ENCODE measurements around the gene WDR6. TPM values are rescaled to one million over a fixed set of nuclear protein-coding genes. Genes with fewer than 3 reads are reported as not detected.

The WDR6 gene
- total RNA-seq, 2 experiments from 2014 or later, result 119 to 120 TPM

GRCh38 chr3:48982686-48983085 is 24.5 kb upstream of the WDR6 start:
- intact Hi-C loops (cut with micrococcal nuclease), result no loop called here
- no peaks in the 10 kb centered on the region for H3K27me3 Mint-ChIP-seq (ENCODE audit: low read depth)
- DNase-seq, result no peak
- CTCF ChIA-PET, result no interaction called here
- no peaks in the 10 kb centered on the region for H3K9me3 Mint-ChIP-seq
- H3K36me3 Mint-ChIP-seq (ENCODE audit: low read depth), result peaks cover 23% of the 10 kb centered on the region
- H3K4me3 Mint-ChIP-seq, result no peak overlapping the region
- peaks cover 2% of the 10 kb centered on the region for H3K4me1 Mint-ChIP-seq (ENCODE audit: low read depth)
- no peak overlapping the region for H3K27ac Mint-ChIP-seq

GRCh38 chr3:48983096-48983495 is 24.1 kb upstream of the WDR6 start:
- Mint-ChIP-seq H3K9me3 (no peaks in the 10 kb centered on the region), H3K4me1 (ENCODE audit: low read depth) (peaks cover 5% of the 10 kb centered on the region), H3K4me3 (no peak overlapping the region), H3K27me3 (ENCODE audit: low read depth) (no peaks in the 10 kb centered on the region), H3K27ac (peak overlapping the region; percentile 30), H3K36me3 (ENCODE audit: low read depth) (peaks cover 23% of the 10 kb centered on the region)
- CTCF ChIA-PET, result no interaction called here
- intact Hi-C loops (cut with micrococcal nuclease), result no loop called here
- no peak for DNase-seq

- intact Hi-C loops (cut with micrococcal nuclease), result no loop called here
- Mint-ChIP-seq H3K4me3 (no peak overlapping the region), H3K27me3 (ENCODE audit: low read depth) (no peaks in the 10 kb centered on the region), H3K36me3 (ENCODE audit: low read depth) (peaks cover 18% of the 10 kb centered on the region), H3K27ac (peak overlapping the region; percentile 55), H3K4me1 (ENCODE audit: low read depth) (peaks cover 14% of the 10 kb centered on the region), H3K9me3 (no peaks in the 10 kb centered on the region)
- CTCF ChIA-PET, result interaction anchor here (0.6 to 1.9 kb wide), 2 partner anchors 38 to 52 kb away, joined by 3 to 6 read pairs; partner anchors contain the start of gene NDUFAF3
- no peak for DNase-seq
Observed at GRCh38 chr3:48984663-48985062, 22.5 kb upstream of the WDR6 start.

- Mint-ChIP-seq H3K4me3 (no peak overlapping the region), H3K4me1 (ENCODE audit: low read depth) (peaks cover 15% of the 10 kb centered on the region), H3K36me3 (ENCODE audit: low read depth) (peaks cover 17% of the 10 kb centered on the region), H3K9me3 (no peaks in the 10 kb centered on the region), H3K27ac (peak overlapping the region; percentile 1), H3K27me3 (ENCODE audit: low read depth) (no peaks in the 10 kb centered on the region)
- CTCF ChIA-PET, result interaction anchor here (0.7 to 3.0 kb wide), 5 partner anchors 21 to 254 kb away, joined by 3 to 18 read pairs (median 5); partner anchors contain the start of gene WDR6
- intact Hi-C loops (cut with micrococcal nuclease), result no loop called here
- DNase-seq, result no peak
Observed at GRCh38 chr3:48985831-48986376, 21.3 kb upstream of the WDR6 start.

- CTCF ChIA-PET, result interaction anchor here (0.6 to 3.6 kb wide), 9 partner anchors 7 to 460 kb away, joined by 3 to 36 read pairs (median 4); partner anchors contain the start of genes NDUFAF3 and WDR6
- peaks cover 9% of the 10 kb centered on the region for H3K36me3 Mint-ChIP-seq (ENCODE audit: low read depth)
Observed at GRCh38 chr3:48989126-48989795, 17.9 kb upstream of the WDR6 start.

DNA sequence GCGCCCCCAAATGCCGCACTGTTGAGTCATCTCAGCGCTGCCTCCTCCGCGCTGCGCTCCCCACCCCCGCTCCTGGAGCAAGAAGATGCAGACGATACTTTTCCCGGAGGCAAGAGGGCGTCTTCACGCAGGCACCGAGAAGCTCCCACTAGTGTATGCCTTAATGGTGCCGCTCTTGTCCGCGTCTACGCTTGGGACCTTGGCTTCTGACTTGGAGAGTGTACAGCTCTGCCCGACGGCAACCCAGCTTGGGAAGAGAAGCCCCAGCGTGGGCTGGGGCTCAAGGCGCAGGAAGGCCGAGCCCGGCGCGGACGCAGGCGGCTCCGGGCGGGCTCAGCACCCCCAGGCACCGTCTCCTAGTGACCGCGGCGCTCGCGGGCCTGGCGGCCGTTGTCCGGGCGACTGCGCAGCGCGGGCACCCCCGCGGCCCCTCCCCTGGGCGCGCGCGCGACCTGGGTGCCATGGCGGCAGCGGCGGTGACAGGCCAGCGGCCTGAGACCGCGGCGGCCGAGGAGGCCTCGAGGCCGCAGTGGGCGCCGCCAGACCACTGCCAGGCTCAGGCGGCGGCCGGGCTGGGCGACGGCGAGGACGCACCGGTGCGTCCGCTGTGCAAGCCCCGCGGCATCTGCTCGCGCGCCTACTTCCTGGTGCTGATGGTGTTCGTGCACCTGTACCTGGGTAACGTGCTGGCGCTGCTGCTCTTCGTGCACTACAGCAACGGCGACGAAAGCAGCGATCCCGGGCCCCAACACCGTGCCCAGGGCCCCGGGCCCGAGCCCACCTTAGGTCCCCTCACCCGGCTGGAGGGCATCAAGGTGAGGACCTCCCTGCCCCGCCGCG is 17.2 kb upstream of the WDR6 start, which contains the start of gene P4HTM:
Gene P4HTM (plus strand): TSS at position 446 of the 840 bp plus-strand sequence. CDS start 16 bp downstream, at position 462.
- H3K27ac Mint-ChIP-seq, result peak within 1 kb of the TSS; percentile 93
- intact Hi-C loops (cut with micrococcal nuclease), result loop anchor here (1.0 to 2.0 kb wide), 4 partner anchors 17 to 287 kb away; partner anchors contain the start of genes ARIH2, C3orf62 and WDR6
- no peaks in the 10 kb centered on the region for H3K27me3 Mint-ChIP-seq (ENCODE audit: low read depth)
- H3K4me3 Mint-ChIP-seq, result peak within 1 kb of the TSS; percentile 94
- H3K9me3 Mint-ChIP-seq, result no peaks in the 10 kb centered on the region
- CTCF ChIA-PET, result interaction anchor here (0.6 to 3.6 kb wide), 7 partner anchors 15 to 459 kb away, joined by 3 to 36 read pairs (median 5); partner anchors contain the start of genes NDUFAF3 and WDR6
- DNase-seq, result peak; percentile 88
- peaks cover 9% of the 10 kb centered on the region for H3K36me3 Mint-ChIP-seq (ENCODE audit: low read depth)
- peaks cover 36% of the 10 kb centered on the region for H3K4me1 Mint-ChIP-seq (ENCODE audit: low read depth)

More at GRCh38 chr3:48989126-48989795, 17.9 kb upstream of the WDR6 start:
- intact Hi-C loops (cut with micrococcal nuclease), result loop anchor here (1.0 to 2.0 kb wide), 4 partner anchors 18 to 288 kb away; partner anchors contain the start of genes ARIH2, C3orf62 and WDR6
- Mint-ChIP-seq H3K4me3 (peak overlapping the region; percentile 94), H3K9me3 (no peaks in the 10 kb centered on the region), H3K27ac (peak overlapping the region; percentile 93), H3K4me1 (ENCODE audit: low read depth) (peaks cover 35% of the 10 kb centered on the region), H3K27me3 (ENCODE audit: low read depth) (no peaks in the 10 kb centered on the region)
- DNase-seq, result no peak

- Mint-ChIP-seq H3K36me3 (ENCODE audit: low read depth) (peaks cover 9% of the 10 kb centered on the region), H3K27ac (peak overlapping the region; percentile 93), H3K9me3 (no peaks in the 10 kb centered on the region), H3K4me3 (peak overlapping the region; percentile 94), H3K27me3 (ENCODE audit: low read depth) (no peaks in the 10 kb centered on the region), H3K4me1 (ENCODE audit: low read depth) (peaks cover 38% of the 10 kb centered on the region)
- intact Hi-C loops (cut with micrococcal nuclease), result no loop called here
- CTCF ChIA-PET, result interaction anchor here (1.1 to 3.6 kb wide), 5 partner anchors 16 to 103 kb away, joined by 3 to 36 read pairs (median 9); partner anchors contain the start of genes NDUFAF3, QRICH1 and WDR6
- DNase-seq, result peak; percentile 47
Observed at GRCh38 chr3:48990636-48991469, 16.3 kb upstream of the WDR6 start.

GRCh38 chr3:48991851-48992545 is 15.2 kb upstream of the WDR6 start:
- intact Hi-C loops (cut with micrococcal nuclease), result no loop called here
- H3K27ac Mint-ChIP-seq, result peak overlapping the region; percentile 80
- CTCF ChIA-PET, result interaction anchor here (0.6 to 2.2 kb wide), 7 partner anchors 15 to 581 kb away, joined by 3 to 10 read pairs (median 3); partner anchors contain the start of genes NDUFAF3, QRICH1 and WDR6
- H3K4me1 Mint-ChIP-seq (ENCODE audit: low read depth), result peaks cover 36% of the 10 kb centered on the region
- no peaks in the 10 kb centered on the region for H3K27me3 Mint-ChIP-seq (ENCODE audit: low read depth)
- H3K4me3 Mint-ChIP-seq, result peak overlapping the region; percentile 94
- no peak for DNase-seq
- peaks cover 9% of the 10 kb centered on the region for H3K36me3 Mint-ChIP-seq (ENCODE audit: low read depth)
- no peaks in the 10 kb centered on the region for H3K9me3 Mint-ChIP-seq

DNA sequence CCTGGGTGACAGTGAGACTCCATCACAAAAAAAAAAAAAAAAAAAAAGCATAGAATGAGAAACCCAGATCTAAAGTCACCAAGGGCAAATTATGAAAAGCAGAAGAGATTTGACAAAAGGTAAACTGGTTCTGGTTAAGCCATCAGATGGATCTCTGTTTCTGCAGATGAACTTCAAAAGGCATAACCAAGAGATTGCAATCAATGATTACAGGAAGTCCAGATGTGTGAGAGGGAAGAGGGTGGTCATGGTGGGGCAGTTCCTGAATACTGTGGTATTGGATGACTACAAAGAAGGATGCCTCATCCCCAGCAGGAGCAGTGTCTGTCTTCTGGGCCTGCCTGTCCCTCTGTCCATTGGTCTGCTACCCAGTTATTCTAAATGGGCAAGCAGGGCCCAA is 13.4 kb upstream of the WDR6 start:
- Mint-ChIP-seq H3K27ac (peak overlapping the region; percentile 53), H3K36me3 (ENCODE audit: low read depth) (peaks cover 9% of the 10 kb centered on the region), H3K4me3 (no peak overlapping the region), H3K27me3 (ENCODE audit: low read depth) (no peaks in the 10 kb centered on the region), H3K4me1 (ENCODE audit: low read depth) (peaks cover 32% of the 10 kb centered on the region), H3K9me3 (no peaks in the 10 kb centered on the region)
- CTCF ChIA-PET, result no interaction called here
- DNase-seq, result no peak
- intact Hi-C loops (cut with micrococcal nuclease), result no loop called here

- DNase-seq, result no peak
- H3K9me3 Mint-ChIP-seq, result no peaks in the 10 kb centered on the region
- CTCF ChIA-PET, result interaction anchor here (0.6 to 1.1 kb wide), 2 partner anchors 8 to 12 kb away, joined by 3 to 4 read pairs; no protein-coding TSS in a partner anchor
- no peak overlapping the region for H3K27ac Mint-ChIP-seq
- H3K4me3 Mint-ChIP-seq, result no peak overlapping the region
- H3K36me3 Mint-ChIP-seq (ENCODE audit: low read depth), result peaks cover 5% of the 10 kb centered on the region
- H3K4me1 Mint-ChIP-seq (ENCODE audit: low read depth), result peaks cover 16% of the 10 kb centered on the region
- H3K27me3 Mint-ChIP-seq (ENCODE audit: low read depth), result no peaks in the 10 kb centered on the region
- intact Hi-C loops (cut with micrococcal nuclease), result no loop called here
Observed at GRCh38 chr3:48996640-48997039, 10.6 kb upstream of the WDR6 start.
